NCI-H69 (cell line): Measurements from ENCODE around the gene XKR8.

Experiments
- DNase-seq: peaks from one replicate; lab custom pipeline; 2025; lab: John Stamatoyannopoulos, UW

XKR8 gene

GRCh38 chr1:27955076-27955475 lies 4.7 kb upstream of the XKR8 start:
- DNase-seq, result no peak

- DNase-seq, result no peak
These were observed 3.0 kb upstream of the XKR8 start for GRCh38 chr1:27956761-27957160.

- DNase-seq, result no peak
These were observed 2.1 kb upstream of the XKR8 start for GRCh38 chr1:27957655-27958054.

GRCh38 chr1:27958513-27958912 lies 1.3 kb upstream of the XKR8 start:
- DNase-seq, result peak; percentile 4

- no peak for DNase-seq
These were observed 1.2 kb downstream of the XKR8 start for GRCh38 chr1:27960762-27961645.

DNA sequence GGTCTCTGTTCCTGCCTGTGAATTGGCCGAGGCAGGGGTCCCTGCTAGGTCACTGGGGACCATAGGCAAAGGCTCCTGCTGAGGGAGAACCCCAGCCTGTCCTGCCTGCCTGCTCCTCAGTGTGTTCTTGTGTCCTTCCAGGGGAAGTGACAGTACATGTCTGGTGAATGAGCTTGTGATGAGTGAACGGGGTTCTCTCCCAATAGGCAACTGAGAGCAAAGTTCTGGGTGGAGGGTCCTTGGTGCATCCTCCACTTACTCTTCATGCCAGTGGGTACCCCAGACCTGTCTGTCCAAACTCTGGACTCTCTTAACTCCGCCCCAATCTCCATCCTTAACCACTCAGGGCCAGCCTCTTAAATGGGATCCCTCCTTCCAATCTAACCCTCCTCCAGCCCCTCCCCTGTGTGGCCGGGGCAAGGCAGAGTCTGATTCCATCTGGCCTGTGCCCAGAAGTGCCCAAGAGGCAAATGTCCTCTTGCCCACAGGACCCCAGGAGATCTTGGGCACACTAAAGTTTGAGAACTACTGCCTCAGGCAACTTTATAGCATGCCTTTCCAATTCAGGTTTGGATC lies 2.0 kb downstream of the XKR8 start:
- DNase-seq, result no peak

GRCh38 chr1:27963393-27963792 lies 3.6 kb downstream of the XKR8 start:
- DNase-seq, result no peak

GRCh38 chr1:27966402-27967105 lies 6.8 kb downstream of the XKR8 start:
- DNase-seq, result no peak

DNA sequence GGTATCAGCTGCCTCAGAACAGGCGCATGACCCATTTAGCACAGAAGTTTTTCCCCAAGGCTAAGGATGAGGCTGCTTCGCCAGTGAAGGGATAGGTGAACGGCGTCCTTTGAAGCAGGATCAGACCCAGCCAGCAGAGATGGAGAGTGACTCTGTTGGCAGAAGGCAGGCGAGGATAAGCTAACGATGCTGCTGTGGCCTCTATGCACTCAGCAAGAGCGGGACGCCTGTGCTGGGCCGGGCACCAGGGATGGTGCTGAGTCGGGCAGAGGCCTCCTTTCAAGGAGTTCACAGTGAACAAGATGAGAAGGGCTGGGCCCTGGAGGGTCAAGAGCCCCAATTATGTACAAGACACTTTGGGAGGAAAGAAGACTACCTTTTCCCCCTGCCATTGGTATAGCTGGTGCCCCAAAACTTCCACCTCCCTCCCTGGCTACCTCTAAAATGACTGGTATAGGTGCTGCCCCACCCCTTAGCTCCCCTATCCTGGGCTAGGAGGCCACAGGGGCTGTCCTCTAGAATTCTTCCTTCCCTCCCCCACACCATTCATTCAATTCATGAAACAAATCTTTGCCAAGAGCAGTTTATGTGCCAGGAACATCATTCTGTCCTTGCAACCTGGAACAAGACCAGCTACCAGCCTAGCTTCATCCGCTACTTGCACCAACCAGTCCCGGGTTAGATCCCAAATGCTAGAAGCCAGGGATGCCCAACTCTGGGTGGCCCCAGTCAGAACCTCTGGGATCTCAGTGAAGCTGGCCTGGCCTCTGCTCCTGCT lies 7.5 kb downstream of the XKR8 start:
- DNase-seq, result no peak

- no peak for DNase-seq
These were observed 8.2 kb downstream of the XKR8 start for GRCh38 chr1:27967884-27968466.

DNA sequence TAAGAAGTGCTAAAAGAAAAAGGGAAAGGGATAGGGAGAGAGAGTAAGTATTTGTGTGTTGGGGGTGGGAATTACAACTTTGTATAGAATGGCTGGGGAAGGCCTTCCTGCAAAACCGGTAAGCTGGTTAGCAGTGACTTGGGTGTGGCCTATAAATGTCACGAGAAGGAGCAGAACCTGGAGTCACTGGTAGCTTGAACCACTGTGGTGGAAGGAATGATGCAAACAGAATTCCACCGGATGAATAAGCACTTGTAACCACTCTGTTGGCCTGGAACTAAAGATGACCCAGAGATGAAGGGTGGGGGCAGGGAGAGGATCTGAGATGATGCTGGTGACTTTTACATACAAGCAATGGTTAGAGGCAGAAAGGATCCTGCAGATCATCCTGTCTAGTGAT lies 8.9 kb downstream of the XKR8 start:
- DNase-seq, result no peak

- DNase-seq, result peak; percentile 3
These were observed 10.6 kb downstream of the XKR8 start for GRCh38 chr1:27970401-27970800.

DNA sequence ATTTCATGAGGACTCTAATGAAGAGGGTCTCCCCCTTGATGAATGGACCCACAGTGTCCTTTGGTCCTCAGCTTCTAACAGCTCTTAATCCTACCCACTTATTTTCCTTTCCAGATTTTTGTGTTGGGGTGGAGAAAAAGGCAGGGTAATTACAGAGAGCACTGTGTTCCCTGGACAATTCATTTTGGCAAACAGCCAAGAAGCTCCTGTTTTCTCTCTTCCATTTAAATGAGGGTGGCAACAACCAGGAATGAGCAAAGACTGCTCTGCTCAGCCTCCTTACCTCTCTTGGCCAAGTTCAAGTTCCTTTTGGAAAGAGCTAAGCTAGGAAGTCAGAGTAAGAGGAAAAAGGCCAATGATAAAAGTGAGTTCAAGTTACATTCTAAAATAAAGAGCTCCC lies 11.9 kb downstream of the XKR8 start:
- peak; percentile 85 for DNase-seq

GRCh38 chr1:27972141-27972540 lies 12.4 kb downstream of the XKR8 start:
- DNase-seq, result no peak

GRCh38 chr1:27973771-27974416 lies 14.1 kb downstream of the XKR8 start:
- no peak for DNase-seq

DNA sequence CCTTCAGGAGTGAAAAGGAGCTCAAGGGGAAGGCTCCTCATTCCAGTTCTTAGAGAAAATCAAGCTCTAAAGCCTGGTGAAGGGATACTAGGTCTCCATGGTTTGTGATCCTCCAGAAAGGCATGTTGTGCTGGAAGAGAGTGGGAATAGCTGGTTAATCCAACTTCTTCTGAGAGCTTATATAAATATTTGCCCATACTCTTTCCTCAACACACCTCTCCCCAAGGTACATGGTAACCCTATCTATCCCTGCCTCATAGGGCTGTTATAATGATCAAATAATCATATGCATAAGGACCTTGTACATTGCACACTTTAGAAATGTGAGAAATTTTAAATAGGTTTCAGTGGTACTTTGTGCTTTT lies 14.6 kb downstream of the XKR8 start:
- DNase-seq, result no peak

DNA sequence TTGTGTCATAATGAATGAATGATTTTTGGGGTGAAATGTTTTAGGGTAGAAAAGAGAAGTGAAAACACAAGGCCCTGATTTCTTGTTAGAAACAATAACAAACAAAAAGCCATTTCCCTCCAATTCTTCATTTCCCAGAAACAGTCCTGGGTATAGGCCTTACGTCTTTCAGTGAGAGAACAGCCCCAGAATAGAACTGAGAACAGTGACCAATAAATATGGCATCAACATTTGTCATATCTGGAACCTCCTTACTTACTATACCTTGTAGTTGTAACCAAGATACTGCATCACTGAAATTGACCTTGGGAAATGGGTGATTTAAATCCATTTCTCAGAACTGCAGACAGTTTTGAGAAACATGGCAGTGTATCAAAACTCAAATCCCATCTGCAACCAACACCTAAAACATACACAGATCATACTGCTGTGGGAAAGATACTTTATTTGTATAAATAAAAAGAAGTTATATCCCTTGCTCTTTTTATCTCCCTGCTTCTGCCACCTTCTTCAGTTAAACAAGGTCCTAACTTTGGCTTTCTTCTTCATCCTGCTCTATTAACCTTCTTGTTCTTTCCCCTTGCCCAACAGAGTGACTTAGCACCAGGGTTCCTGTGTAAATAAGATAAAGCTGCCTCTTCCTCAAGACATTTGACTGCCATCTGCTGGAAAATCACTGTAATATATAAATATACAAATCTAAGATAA lies 19.5 kb downstream of the XKR8 start:
- peak; percentile 59 for DNase-seq

GRCh38 chr1:27979859-27980201 lies 20.1 kb downstream of the XKR8 start:
- DNase-seq, result no peak

DNA sequence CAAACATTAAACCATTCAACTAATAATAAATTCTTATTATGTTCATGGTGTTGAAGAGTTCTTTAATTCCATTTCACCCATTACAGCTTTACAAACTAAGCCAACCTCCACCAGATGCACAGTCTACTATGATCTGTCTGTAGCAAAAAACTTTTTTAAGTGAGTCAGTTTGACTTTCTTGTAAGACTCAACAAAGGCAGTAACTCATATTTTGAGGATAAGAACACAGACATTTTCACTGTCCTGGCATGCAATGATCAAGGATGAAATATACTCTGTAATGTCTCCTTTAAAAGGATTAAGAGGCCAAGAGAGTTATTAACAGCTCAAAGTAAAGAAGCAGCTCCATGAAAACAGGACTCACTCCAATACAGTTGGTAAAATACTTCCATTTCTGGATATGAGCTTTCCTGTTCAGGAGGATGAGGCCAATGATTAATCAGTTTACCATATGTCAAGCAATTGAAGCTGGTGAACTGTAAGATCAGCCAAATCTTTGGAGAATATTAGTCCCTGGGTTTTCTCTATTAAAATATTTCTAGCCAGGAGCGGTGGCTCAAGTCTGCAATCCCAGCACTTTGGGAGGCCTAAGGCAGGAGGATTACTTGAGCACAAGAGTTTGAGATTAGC lies 20.6 kb downstream of the XKR8 start:
- no peak for DNase-seq

DNA sequence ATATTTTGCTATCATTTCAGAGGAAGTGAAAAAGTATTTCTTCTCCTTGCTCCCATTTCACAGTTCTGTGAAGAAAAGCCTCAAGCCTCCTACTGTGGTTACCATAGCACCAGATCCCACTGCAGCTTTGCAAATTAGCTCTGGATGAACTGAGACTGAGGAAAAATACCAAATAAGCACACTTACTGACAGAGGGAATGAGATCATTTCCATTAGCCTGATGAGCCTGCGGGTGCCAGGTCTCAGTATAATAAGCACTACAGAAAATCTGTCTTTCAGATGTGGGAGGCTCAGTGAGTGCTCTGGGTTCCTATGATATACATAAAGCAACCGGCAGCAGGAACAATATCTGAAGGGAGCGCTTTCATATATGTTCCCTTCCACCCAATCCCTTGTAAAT lies 21.4 kb downstream of the XKR8 start:
- DNase-seq, result no peak
